Activated B cell treated with CpG ODN at 0.5 μM for 24 hours (primary cell): ENCODE results near the gene TMEM198. TPM values are rescaled to one million over a fixed set of nuclear protein-coding genes. Genes with fewer than 3 reads are reported as not detected.

Experiments
- ATAC-seq: fragments of 200-7000 bp; cut with Tn5 transposase; one replicate; pipeline ENCODE4 v1.10.0; 2021; ENCODE audit warnings: low read depth, mild to moderate bottlenecking, moderate library complexity
- CTCF ChIA-PET: fragments of 350-600 bp; sonication (Branson Sonifier 250); formaldehyde crosslinking; loops from one replicate; lab custom pipeline; 2021; ENCODE audit warnings: antibody characterized with exemption; lab: Charles Lee
- POLR2A ChIA-PET: fragments of 350-600 bp; sonication (Branson Sonifier 250); formaldehyde crosslinking; loops from one replicate; lab custom pipeline; 2021; ENCODE audit warnings: antibody characterized with exemption; lab: Charles Lee
- DNase-seq: peaks from one replicate; pipeline ENCODE4 v3.0.0; 2022
- H3K27ac Mint-ChIP-seq: one replicate; pipeline ENCODE4 v1.8.0; 2020; ENCODE audit warnings: mixed read lengths
- H3K27me3 Mint-ChIP-seq: one replicate; pipeline ENCODE4 v1.8.0; 2021; ENCODE audit warnings: mixed read lengths
- H3K36me3 Mint-ChIP-seq: one replicate; pipeline ENCODE4 v1.8.0; 2021; ENCODE audit warnings: low read depth, mixed read lengths
- H3K4me1 Mint-ChIP-seq: one replicate; pipeline ENCODE4 v1.8.0; 2021; ENCODE audit warnings: mixed read lengths
- H3K4me3 Mint-ChIP-seq: one replicate; pipeline ENCODE4 v1.8.0; 2020; ENCODE audit warnings: mild to moderate bottlenecking, mixed read lengths
- H3K9me3 Mint-ChIP-seq: one replicate; pipeline ENCODE4 v1.8.0; 2020; ENCODE audit warnings: mixed read lengths
- CTCF ChIP-seq: fragments of 200-600 bp; IDR thresholded peaks from one replicate; pipeline ENCODE4 v1.8.0; 2022; ENCODE audit warnings: antibody characterized with exemption, mild to moderate bottlenecking
- intact Hi-C: fragments of 100-400 bp; cut with micrococcal nuclease; formaldehyde crosslinking; loops from one replicate; pipeline ENCODE4 v1.15.1; 2024
- total RNA-seq: library from RNA; stranded (reverse); gene quantifications from 2 replicates; pipeline ENCODE4 v1.2.3, GENCODE V29; 2022

Gene TMEM198
- total RNA-seq, 1 donor from 2014 or later = 1.2 TPM

- ChIA-PET CTCF (no interaction called here), POLR2A (interaction anchor here (0.6 kb wide), 1 partner anchor 1344 kb away, joined by 5 read pairs; no protein-coding TSS in a partner anchor)
- Mint-ChIP-seq H3K27ac (no peak overlapping the region), H3K4me3 (no peak overlapping the region), H3K36me3 (no peaks in the 10 kb centered on the region), H3K27me3 (peaks cover 28% of the 10 kb centered on the region), H3K4me1 (no peaks in the 10 kb centered on the region), H3K9me3 (no peaks in the 10 kb centered on the region)
- DNase-seq = no peak
- no peak for TF ChIP-seq CTCF
- ATAC-seq = no peak
- intact Hi-C loops = no loop called here
Measured at GRCh38 chr2:219581346-219581745, 37.5 kb downstream of the TMEM198 start.

GRCh38 chr2:219591091-219591490, 47.3 kb downstream of the TMEM198 start:
- no peak for DNase-seq
- Mint-ChIP-seq H3K4me1 (no peaks in the 10 kb centered on the region), H3K36me3 (no peaks in the 10 kb centered on the region), H3K27me3 (peaks cover 32% of the 10 kb centered on the region), H3K27ac (no peak overlapping the region), H3K9me3 (no peaks in the 10 kb centered on the region), H3K4me3 (no peak overlapping the region)
- intact Hi-C loops = no loop called here
- TF ChIP-seq CTCF = no peak
- POLR2A ChIA-PET = no interaction called here
- CTCF ChIA-PET = no interaction called here
- no peak for ATAC-seq

- H3K4me1 Mint-ChIP-seq = peaks cover 9% of the 10 kb centered on the region
- peaks cover 4% of the 10 kb centered on the region for H3K36me3 Mint-ChIP-seq
- H3K27ac Mint-ChIP-seq = no peak overlapping the region
- POLR2A ChIA-PET = no interaction called here
- no peak overlapping the region for H3K4me3 Mint-ChIP-seq
- no peaks in the 10 kb centered on the region for H3K9me3 Mint-ChIP-seq
- CTCF ChIA-PET = no interaction called here
- DNase-seq (no peak), ATAC-seq (no peak)
- intact Hi-C loops = no loop called here
- no peak for TF ChIP-seq CTCF
- H3K27me3 Mint-ChIP-seq = peaks cover 29% of the 10 kb centered on the region
Measured at GRCh38 chr2:219592736-219593135, 48.9 kb downstream of the TMEM198 start.

- CTCF ChIA-PET = no interaction called here
- POLR2A ChIA-PET = no interaction called here
Measured at GRCh38 chr2:219593154-219593553, 49.3 kb downstream of the TMEM198 start.

GRCh38 chr2:219595256-219595655, 51.4 kb downstream of the TMEM198 start:
- POLR2A ChIA-PET = no interaction called here
- no peak for ATAC-seq
- H3K27me3 Mint-ChIP-seq = peaks cover 20% of the 10 kb centered on the region
- no peaks in the 10 kb centered on the region for H3K9me3 Mint-ChIP-seq
- H3K4me3 Mint-ChIP-seq = no peak overlapping the region
- H3K4me1 Mint-ChIP-seq = peaks cover 23% of the 10 kb centered on the region
- CTCF ChIA-PET = no interaction called here
- peaks cover 11% of the 10 kb centered on the region for H3K36me3 Mint-ChIP-seq
- intact Hi-C loops = loop anchor here (5.0 kb wide), 1 partner anchor 418 kb away; the partner anchor contains the start of genes CNPPD1 and RETREG2
- no peak for DNase-seq
- TF ChIP-seq CTCF = no peak
- H3K27ac Mint-ChIP-seq = no peak overlapping the region

More at GRCh38 chr2:219593154-219593553, 49.3 kb downstream of the TMEM198 start:
- H3K4me1 Mint-ChIP-seq = peaks cover 12% of the 10 kb centered on the region
- peaks cover 8% of the 10 kb centered on the region for H3K36me3 Mint-ChIP-seq
- no peak for ATAC-seq
- intact Hi-C loops = no loop called here
- no peak overlapping the region for H3K27ac Mint-ChIP-seq
- peaks cover 29% of the 10 kb centered on the region for H3K27me3 Mint-ChIP-seq
- no peak overlapping the region for H3K4me3 Mint-ChIP-seq
- H3K9me3 Mint-ChIP-seq = no peaks in the 10 kb centered on the region
- TF ChIP-seq CTCF = no peak
- DNase-seq = no peak
